GM19035 (cell line): ENCODE results near the gene OPA1.
"Not testable (repeated sequence)": the region's sequence is repeated elsewhere in the genome, so short reads cannot be mapped to it uniquely, and the experiment has no call there.

ENCODE experiments used
- ATAC-seq: cut with Tn5 transposase; IDR thresholded peaks from one replicate; pipeline ENCODE4 v1.9.1; 2021; ENCODE audit not compliant: unreplicated experiment

The OPA1 gene

GRCh38 chr3:193589616-193590015, 3.4 kb upstream of the OPA1 start:
- no peak for ATAC-seq

- ATAC-seq, result no peak
Measured at GRCh38 chr3:193590088-193590856, 2.7 kb upstream of the OPA1 start.

- peak; percentile 9 for ATAC-seq
Measured at GRCh38 chr3:193593668-193594030, 641 bp downstream of the OPA1 start.

GRCh38 chr3:193594946-193595689, 2.1 kb downstream of the OPA1 start:
- ATAC-seq, result no peak

GRCh38 chr3:193595939-193596487, 3.0 kb downstream of the OPA1 start:
- ATAC-seq, result no peak

- no peak for ATAC-seq
Measured at GRCh38 chr3:193598202-193598601, 5.2 kb downstream of the OPA1 start.

GRCh38 chr3:193599393-193599792, 6.4 kb downstream of the OPA1 start:
- no peak for ATAC-seq

GRCh38 chr3:193605876-193606275, 12.9 kb downstream of the OPA1 start:
- peak; percentile 75 for ATAC-seq

- not testable (repeated sequence) for ATAC-seq
Measured at GRCh38 chr3:193606892-193607291, 13.9 kb downstream of the OPA1 start.

GRCh38 chr3:193610516-193610915, 17.5 kb downstream of the OPA1 start:
- ATAC-seq, result not testable (repeated sequence)

GRCh38 chr3:193614430-193614829, 21.4 kb downstream of the OPA1 start:
- ATAC-seq, result no peak

- ATAC-seq, result no peak
Measured at GRCh38 chr3:193617628-193618027, 24.6 kb downstream of the OPA1 start.

GRCh38 chr3:193620057-193620456, 27.0 kb downstream of the OPA1 start:
- peak; percentile 45 for ATAC-seq

GRCh38 chr3:193620650-193621049, 27.6 kb downstream of the OPA1 start:
- ATAC-seq, result peak; percentile 83

- peak; percentile 47 for ATAC-seq
Measured at GRCh38 chr3:193621127-193621526, 28.1 kb downstream of the OPA1 start.

- ATAC-seq, result no peak
Measured at GRCh38 chr3:193630005-193630404, 37.0 kb downstream of the OPA1 start.

- ATAC-seq, result no peak
Measured at GRCh38 chr3:193637831-193638230, 44.8 kb downstream of the OPA1 start.

GRCh38 chr3:193638833-193639232, 45.8 kb downstream of the OPA1 start:
- ATAC-seq, result no peak

- no peak for ATAC-seq
Measured at GRCh38 chr3:193640165-193640715, 47.2 kb downstream of the OPA1 start.

GRCh38 chr3:193640728-193641439, 47.9 kb downstream of the OPA1 start:
- no peak for ATAC-seq

- ATAC-seq, result no peak
Measured at GRCh38 chr3:193641440-193641775, 48.4 kb downstream of the OPA1 start.
